PC-9 (cell line): ENCODE measurements around the gene CCL20. TPM values are rescaled to one million over a fixed set of nuclear protein-coding genes. Genes with fewer than 3 reads are reported as not detected.

ENCODE experiments used
- BruUV-seq: library from RNA; stranded (reverse); fragments of 400-500 nt; replicated peaks from 2 replicates; lab custom pipeline; 2021; lab: Mats Ljungman, UMichigan
- CTCF ChIA-PET: fragments of 300-600 bp; sonication (Branson Sonifier 250); formaldehyde crosslinking; loops from one replicate; lab custom pipeline; 2022; ENCODE audit warnings: antibody characterized with exemption; lab: Charles Lee
- POLR2A ChIA-PET: fragments of 300-600 bp; sonication (Branson Sonifier 250); formaldehyde crosslinking; loops from one replicate; lab custom pipeline; 2022; ENCODE audit warnings: antibody characterized with exemption; ENCODE audit not compliant: unreplicated experiment; lab: Charles Lee
- DNase-seq, 2 experiments: peaks; one replicate each; pipeline versions ENCODE4 v3.0.0 to v3.0.0-alpha.2; 2015 to 2022; ENCODE audit warnings: mixed read lengths in 1 of 2
- H2AFZ ChIP-seq: fragments of 200-600 bp; sonication (generic); 2 replicates; pipeline ENCODE4 v1.8.1; 2017; ENCODE audit warnings: antibody characterized with exemption
- H3F3A ChIP-seq: fragments of 200-600 bp; sonication (generic); 2 replicates; pipeline ENCODE4 v1.8.1; 2017; ENCODE audit warnings: antibody characterized with exemption, mild to moderate bottlenecking, low read depth; ENCODE audit not compliant: insufficient read depth
- H3K27ac ChIP-seq: fragments of 200-600 bp; sonication (generic); 2 replicates; pipeline ENCODE4 v1.6.1; 2016; ENCODE audit warnings: mixed run types
- H3K27me3 ChIP-seq: fragments of 200-600 bp; sonication (generic); 2 replicates; pipeline ENCODE4 v1.6.1; 2016; ENCODE audit warnings: low read depth, mixed run types; ENCODE audit not compliant: insufficient read depth
- H3K36me3 ChIP-seq: fragments of 200-600 bp; sonication (generic); 2 replicates; pipeline ENCODE4 v1.6.1; 2016; ENCODE audit warnings: low read depth, mixed run types
- H3K4me1 ChIP-seq: fragments of 200-600 bp; sonication (generic); replicated peaks from 2 replicates; pipeline ENCODE4 v1.6.1; 2016; ENCODE audit warnings: mixed run types; ENCODE audit not compliant: insufficient read depth
- H3K4me2 ChIP-seq: fragments of 200-600 bp; sonication (generic); 2 replicates; pipeline ENCODE4 v1.6.1; 2017; ENCODE audit warnings: mixed run types
- H3K4me3 ChIP-seq: fragments of 200-600 bp; sonication (generic); 2 replicates; pipeline ENCODE4 v1.6.1; 2016; ENCODE audit warnings: mixed run types
- H3K79me2 ChIP-seq: fragments of 200-600 bp; sonication (generic); 2 replicates; pipeline ENCODE4 v1.6.1; 2017; ENCODE audit warnings: low read depth, mixed run types
- H3K9me2 ChIP-seq: fragments of 200-600 bp; sonication (generic); 2 replicates; pipeline ENCODE4 v1.8.1; 2017; ENCODE audit warnings: mild to moderate bottlenecking; ENCODE audit not compliant: insufficient read depth
- H3K9me3 ChIP-seq: fragments of 200-600 bp; sonication (generic); 2 replicates; pipeline ENCODE4 v1.8.1; 2016; ENCODE audit warnings: low read depth; ENCODE audit not compliant: insufficient read depth
- H4K20me1 ChIP-seq: fragments of 200-600 bp; sonication (generic); 2 replicates; pipeline ENCODE4 v1.8.1; 2017; ENCODE audit not compliant: insufficient read depth
- CTCF ChIP-seq: fragments of 200-600 bp; sonication (generic); conservative IDR thresholded peaks from 2 replicates; pipeline ENCODE4 v1.6.1; 2017; ENCODE audit warnings: mixed run types, antibody characterized with exemption, mild to moderate bottlenecking, moderate library complexity
- EZH2 ChIP-seq: fragments of 200-600 bp; sonication (generic); IDR thresholded peaks from 2 replicates; pipeline ENCODE4 v1.8.0; 2017; ENCODE audit warnings: antibody characterized with exemption, low read depth
- intact Hi-C: fragments of 100-400 bp; cut with micrococcal nuclease; formaldehyde crosslinking; loops from one replicate; pipeline ENCODE4 v1.10.0; 2022; ENCODE audit not compliant: unreplicated experiment
- total RNA-seq: library from RNA; stranded (reverse); gene quantifications from 2 replicates; pipeline ENCODE4 v1.2.3, GENCODE V29; 2021

The CCL20 gene
- total RNA-seq, 1 experiment from 2014 or later = not detected

- intact Hi-C loops = no loop called here
- BruUV-seq = no TSS peak
Observed at GRCh38 chr2:227781841-227782240, 31.8 kb upstream of the CCL20 start.

GRCh38 chr2:227782804-227783203 is 30.8 kb upstream of the CCL20 start:
- intact Hi-C loops = no loop called here
- no peaks in the 10 kb centered on the region for H3K36me3 ChIP-seq
- no peak overlapping the region for H2AFZ ChIP-seq
- no peaks in the 10 kb centered on the region for H3F3A ChIP-seq
- ChIA-PET POLR2A (no interaction called here), CTCF (interaction anchor here (0.6 kb wide), 1 partner anchor 455 kb away, joined by 9 read pairs; no protein-coding TSS in a partner anchor)
- no peak for DNase-seq
- no peaks in the 10 kb centered on the region for H3K4me1 ChIP-seq
- no peaks in the 10 kb centered on the region for H4K20me1 ChIP-seq
- BruUV-seq = no TSS peak
- TF ChIP-seq CTCF (no peak), EZH2 (no peak)
- no peak overlapping the region for H3K27ac ChIP-seq
- no peak overlapping the region for H3K4me3 ChIP-seq
- no peaks in the 10 kb centered on the region for H3K79me2 ChIP-seq
- H3K9me3 ChIP-seq = peaks cover 4% of the 10 kb centered on the region; the same call in 1 of the 2 replicates
- no peaks in the 10 kb centered on the region for H3K27me3 ChIP-seq
- H3K9me2 ChIP-seq = no peaks in the 10 kb centered on the region
- H3K4me2 ChIP-seq = no peak overlapping the region

More at GRCh38 chr2:227781841-227782240, 31.8 kb upstream of the CCL20 start:
- TF ChIP-seq EZH2 (no peak), CTCF (no peak)
- Histone ChIP-seq H2AFZ (no peak overlapping the region), H3K9me2 (no peaks in the 10 kb centered on the region), H3K79me2 (no peaks in the 10 kb centered on the region), H3K4me2 (no peak overlapping the region), H3K4me1 (no peaks in the 10 kb centered on the region), H4K20me1 (no peaks in the 10 kb centered on the region), H3K36me3 (no peaks in the 10 kb centered on the region), H3K4me3 (no peak overlapping the region), H3K27ac (no peak overlapping the region), H3F3A (no peaks in the 10 kb centered on the region), H3K9me3 (peaks cover 4% of the 10 kb centered on the region; the same call in 1 of the 2 replicates), H3K27me3 (no peaks in the 10 kb centered on the region)
- POLR2A ChIA-PET = no interaction called here
- CTCF ChIA-PET = interaction anchor here (0.6 kb wide), 1 partner anchor 454 kb away, joined by 9 read pairs; no protein-coding TSS in a partner anchor
- no peak for DNase-seq

- Histone ChIP-seq H3K4me2 (no peak overlapping the region), H3F3A (no peaks in the 10 kb centered on the region), H3K79me2 (no peaks in the 10 kb centered on the region), H3K27ac (no peak overlapping the region), H4K20me1 (no peaks in the 10 kb centered on the region), H3K9me2 (no peaks in the 10 kb centered on the region), H2AFZ (no peak overlapping the region), H3K4me1 (no peaks in the 10 kb centered on the region), H3K36me3 (no peaks in the 10 kb centered on the region), H3K27me3 (no peaks in the 10 kb centered on the region), H3K9me3 (peaks cover 4% of the 10 kb centered on the region; the same call in 1 of the 2 replicates), H3K4me3 (no peak overlapping the region)
- no peak for DNase-seq
- POLR2A ChIA-PET = no interaction called here
- BruUV-seq = no TSS peak
- CTCF ChIA-PET = interaction anchor here (0.6 kb wide), 1 partner anchor 13 kb away, joined by 3 read pairs; no protein-coding TSS in a partner anchor
- intact Hi-C loops = no loop called here
- TF ChIP-seq EZH2 = no peak
- TF ChIP-seq CTCF = no peak
Observed at GRCh38 chr2:227783404-227784138, 30.1 kb upstream of the CCL20 start.
